Body of pancreas (tissue), 4 donors: ENCODE results near the gene PTPRM.

ENCODE experiments used
- POLR2A ChIP-seq, 3 donors: fragments of 450-650 bp; IDR thresholded peaks; one replicate each; pipeline ENCODE4 v1.6.1; 2016; ENCODE audit warnings: antibody characterized with exemption in 3 of 3, mild to moderate bottlenecking in 2 of 3
- TF ChIP-seq, protein P1 (sequence below), 7 experiments: fragments of 450-650 bp in 4 of 7; fragments of 200-600 bp in 3 of 7; sonication (generic) in 3 of 7; IDR thresholded peaks; one replicate each; pipeline ENCODE4 v1.5.1; 2016 to 2019; ENCODE audit warnings: antibody characterized with exemption in 7 of 7

DNA sequence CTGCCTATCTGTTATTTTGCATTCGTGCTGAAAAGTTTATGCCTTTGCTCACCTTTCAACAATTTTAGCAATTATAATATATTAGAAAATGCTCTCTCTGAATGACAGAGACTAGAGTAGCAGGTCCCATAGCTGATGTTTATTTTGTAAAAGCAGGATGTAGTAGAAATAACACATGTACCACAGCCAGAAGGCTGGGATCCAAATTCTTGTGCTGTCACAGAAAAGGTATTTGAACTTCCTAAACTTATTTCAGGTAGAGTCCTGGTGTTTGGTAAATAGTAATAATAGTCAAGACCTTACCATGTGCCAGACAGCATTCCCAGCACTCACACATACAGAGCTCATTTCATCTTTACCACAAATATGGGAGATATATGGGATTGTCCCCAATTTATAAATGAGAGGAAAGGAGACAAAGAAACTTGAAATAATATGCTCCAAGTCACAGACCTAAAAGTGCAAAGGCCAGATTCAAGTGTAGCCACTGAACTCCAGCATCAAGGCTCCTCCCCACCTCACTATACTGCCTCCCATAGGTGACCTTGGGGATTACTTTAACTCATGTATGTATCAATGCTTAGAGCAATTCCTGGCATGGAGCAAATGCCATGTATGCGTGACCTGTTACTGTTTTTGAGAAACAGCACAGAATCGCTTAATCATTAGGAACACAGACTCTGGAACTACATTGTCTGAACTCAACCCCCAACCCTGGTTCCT lies 757.4 kb downstream of the PTPRM start:
- TF ChIP-seq POLR2A (IDR thresholded peaks at IDR 0.05) = no peak
- TF ChIP-seq, protein P1, sequence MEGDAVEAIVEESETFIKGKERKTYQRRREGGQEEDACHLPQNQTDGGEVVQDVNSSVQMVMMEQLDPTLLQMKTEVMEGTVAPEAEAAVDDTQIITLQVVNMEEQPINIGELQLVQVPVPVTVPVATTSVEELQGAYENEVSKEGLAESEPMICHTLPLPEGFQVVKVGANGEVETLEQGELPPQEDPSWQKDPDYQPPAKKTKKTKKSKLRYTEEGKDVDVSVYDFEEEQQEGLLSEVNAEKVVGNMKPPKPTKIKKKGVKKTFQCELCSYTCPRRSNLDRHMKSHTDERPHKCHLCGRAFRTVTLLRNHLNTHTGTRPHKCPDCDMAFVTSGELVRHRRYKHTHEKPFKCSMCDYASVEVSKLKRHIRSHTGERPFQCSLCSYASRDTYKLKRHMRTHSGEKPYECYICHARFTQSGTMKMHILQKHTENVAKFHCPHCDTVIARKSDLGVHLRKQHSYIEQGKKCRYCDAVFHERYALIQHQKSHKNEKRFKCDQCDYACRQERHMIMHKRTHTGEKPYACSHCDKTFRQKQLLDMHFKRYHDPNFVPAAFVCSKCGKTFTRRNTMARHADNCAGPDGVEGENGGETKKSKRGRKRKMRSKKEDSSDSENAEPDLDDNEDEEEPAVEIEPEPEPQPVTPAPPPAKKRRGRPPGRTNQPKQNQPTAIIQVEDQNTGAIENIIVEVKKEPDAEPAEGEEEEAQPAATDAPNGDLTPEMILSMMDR (IDR thresholded peaks at IDR 0.05) = no peak
